Breast epithelium (tissue), 3 donors: ENCODE data around the gene GCFC2.

Experiments
- CTCF ChIP-seq, 3 donors: fragments of 450-650 bp; IDR thresholded peaks; one replicate each; pipeline ENCODE4 v1.5.1; 2016 to 2017; ENCODE audit warnings: antibody characterized with exemption in 3 of 3, mild to moderate bottlenecking in 3 of 3, moderate library complexity in 3 of 3
- POLR2A ChIP-seq: fragments of 450-650 bp; IDR thresholded peaks from one replicate; pipeline ENCODE4 v1.6.1; 2016; ENCODE audit warnings: antibody characterized with exemption, mild to moderate bottlenecking, moderate library complexity

GRCh38 chr2:75654012-75654411 is 56.7 kb downstream of the GCFC2 start:
- no peak for TF ChIP-seq POLR2A
- no peak for TF ChIP-seq CTCF (IDR thresholded peaks at IDR 0.05)
